Measurements from ENCODE around the gene NELL1. TPM values are rescaled to one million over a fixed set of nuclear protein-coding genes. Genes with fewer than 3 reads are reported as not detected.

NELL1 gene
- total RNA-seq, result not detected
- polyA plus RNA-seq, result not detected

GRCh38 chr11:20668844-20669819 lies at the start of gene NELL1:
TSS of gene NELL1 (plus strand) at chr11:20669586.
- no peak for DNase-seq
- Mint-ChIP-seq H3K27me3 (peaks cover 45 to 71% of the 10 kb centered on the region in 2 donors), H3K36me3 (no peaks in the 10 kb centered on the region), H3K4me3 (peak within 1 kb of the TSS in 3 of 7 donors; percentile 16 to 44 (median 19)), H3K9me3 (peaks cover 0 to 15% (median 3%) of the 10 kb centered on the region in 5 donors), H3K4me1 (peaks cover 0 to 14% (median 5%) of the 10 kb centered on the region in 3 donors), H3K27ac (no peak within 1 kb of the TSS)
- POLR2A ChIA-PET, result no interaction called here
- Histone ChIP-seq H3K4me1 (ENCODE audit: insufficient read depth, low read length) (no peaks in the 10 kb centered on the region), H3K9me3 (ENCODE audit: low read length) (no peaks in the 10 kb centered on the region), H3K36me3 (ENCODE audit: insufficient read depth, low read length) (no peaks in the 10 kb centered on the region), H3K27me3 (ENCODE audit: insufficient read depth, low read length, poor library complexity, severe bottlenecking) (peaks cover 5% of the 10 kb centered on the region), H3K4me3 (ENCODE audit: low read length) (no peak within 1 kb of the TSS), H3K27ac (ENCODE audit: low read depth, low read length) (no peak within 1 kb of the TSS)
- CTCF ChIA-PET, result no interaction called here

- H3K9me3 ChIP-seq (ENCODE audit: low read length), result no peaks in the 10 kb centered on the region
- no peaks in the 10 kb centered on the region for H3K36me3 ChIP-seq (ENCODE audit: insufficient read depth, low read length)
- POLR2A ChIA-PET, result no interaction called here
- peaks cover 15 to 22% of the 10 kb centered on the region in 2 donors for H3K27me3 Mint-ChIP-seq
- no peak overlapping the region for H3K27ac Mint-ChIP-seq
- no peak overlapping the region for H3K27ac ChIP-seq (ENCODE audit: low read depth, low read length)
- H3K4me3 ChIP-seq (ENCODE audit: low read length), result no peak overlapping the region
- DNase-seq, result no peak
- no peaks in the 10 kb centered on the region for H3K4me1 ChIP-seq (ENCODE audit: insufficient read depth, low read length)
- no peaks in the 10 kb centered on the region for H3K27me3 ChIP-seq (ENCODE audit: insufficient read depth, low read length, poor library complexity, severe bottlenecking)
- no peaks in the 10 kb centered on the region for H3K36me3 Mint-ChIP-seq
- no peak overlapping the region for H3K4me3 Mint-ChIP-seq
- H3K9me3 Mint-ChIP-seq, result no peaks in the 10 kb centered on the region
- CTCF ChIA-PET, result interaction anchor here (1.4 kb wide), 1 partner anchor 20 kb away, joined by 3 read pairs; no protein-coding TSS in a partner anchor
- H3K4me1 Mint-ChIP-seq, result no peaks in the 10 kb centered on the region
Measured at GRCh38 chr11:20620988-20621387, 48.4 kb upstream of the NELL1 start.

- Histone ChIP-seq H3K4me3 (ENCODE audit: low read length) (no peak overlapping the region), H3K4me1 (ENCODE audit: insufficient read depth, low read length) (no peaks in the 10 kb centered on the region), H3K27me3 (ENCODE audit: insufficient read depth, low read length, poor library complexity, severe bottlenecking) (no peaks in the 10 kb centered on the region), H3K9me3 (ENCODE audit: low read length) (no peaks in the 10 kb centered on the region), H3K36me3 (ENCODE audit: insufficient read depth, low read length) (no peaks in the 10 kb centered on the region), H3K27ac (ENCODE audit: low read depth, low read length) (no peak overlapping the region)
- H3K4me3 Mint-ChIP-seq, result no peak overlapping the region
- peaks cover 20 to 28% of the 10 kb centered on the region in 2 donors for H3K27me3 Mint-ChIP-seq
- ChIA-PET CTCF (no interaction called here), POLR2A (no interaction called here)
- H3K36me3 Mint-ChIP-seq, result no peaks in the 10 kb centered on the region
- DNase-seq, result no peak
- H3K27ac Mint-ChIP-seq, result no peak overlapping the region
- no peaks in the 10 kb centered on the region for H3K9me3 Mint-ChIP-seq
- H3K4me1 Mint-ChIP-seq, result no peaks in the 10 kb centered on the region
Measured at GRCh38 chr11:20621679-20622078, 47.7 kb upstream of the NELL1 start.

GRCh38 chr11:20623252-20623651 lies 46.1 kb upstream of the NELL1 start:
- Histone ChIP-seq H3K4me1 (ENCODE audit: insufficient read depth, low read length) (no peaks in the 10 kb centered on the region), H3K27ac (ENCODE audit: low read depth, low read length) (no peak overlapping the region), H3K27me3 (ENCODE audit: insufficient read depth, low read length, poor library complexity, severe bottlenecking) (no peaks in the 10 kb centered on the region), H3K36me3 (ENCODE audit: insufficient read depth, low read length) (no peaks in the 10 kb centered on the region), H3K9me3 (ENCODE audit: low read length) (no peaks in the 10 kb centered on the region), H3K4me3 (ENCODE audit: low read length) (no peak overlapping the region)
- ChIA-PET POLR2A (no interaction called here), CTCF (no interaction called here)
- Mint-ChIP-seq H3K4me3 (no peak overlapping the region), H3K36me3 (no peaks in the 10 kb centered on the region), H3K27ac (no peak overlapping the region), H3K4me1 (no peaks in the 10 kb centered on the region), H3K27me3 (peaks cover 18 to 26% of the 10 kb centered on the region in 2 donors), H3K9me3 (no peaks in the 10 kb centered on the region)
- DNase-seq, result no peak

- Mint-ChIP-seq H3K27me3 (peaks cover 17 to 22% of the 10 kb centered on the region in 2 donors), H3K9me3 (peaks cover 0 to 2% (median 0%) of the 10 kb centered on the region in 5 donors), H3K4me1 (no peaks in the 10 kb centered on the region), H3K36me3 (no peaks in the 10 kb centered on the region), H3K27ac (no peak overlapping the region), H3K4me3 (no peak overlapping the region)
- H3K4me1 ChIP-seq (ENCODE audit: insufficient read depth, low read length), result no peaks in the 10 kb centered on the region
- no peaks in the 10 kb centered on the region for H3K27me3 ChIP-seq (ENCODE audit: insufficient read depth, low read length, poor library complexity, severe bottlenecking)
- no peak overlapping the region for H3K27ac ChIP-seq (ENCODE audit: low read depth, low read length)
- no peaks in the 10 kb centered on the region for H3K9me3 ChIP-seq (ENCODE audit: low read length)
- CTCF ChIA-PET, result interaction anchor here (0.9 kb wide), 1 partner anchor 8 kb away, joined by 3 read pairs; no protein-coding TSS in a partner anchor
- POLR2A ChIA-PET, result no interaction called here
- no peaks in the 10 kb centered on the region for H3K36me3 ChIP-seq (ENCODE audit: insufficient read depth, low read length)
- no peak for DNase-seq
- H3K4me3 ChIP-seq (ENCODE audit: low read length), result no peak overlapping the region
Measured at GRCh38 chr11:20626279-20626678, 43.1 kb upstream of the NELL1 start.

GRCh38 chr11:20627026-20627425 lies 42.4 kb upstream of the NELL1 start:
- Histone ChIP-seq H3K36me3 (ENCODE audit: insufficient read depth, low read length) (no peaks in the 10 kb centered on the region), H3K27ac (ENCODE audit: low read depth, low read length) (no peak overlapping the region), H3K9me3 (ENCODE audit: low read length) (no peaks in the 10 kb centered on the region), H3K27me3 (ENCODE audit: insufficient read depth, low read length, poor library complexity, severe bottlenecking) (no peaks in the 10 kb centered on the region), H3K4me3 (ENCODE audit: low read length) (no peak overlapping the region), H3K4me1 (ENCODE audit: insufficient read depth, low read length) (no peaks in the 10 kb centered on the region)
- no peaks in the 10 kb centered on the region for H3K36me3 Mint-ChIP-seq
- H3K4me1 Mint-ChIP-seq, result no peaks in the 10 kb centered on the region
- CTCF ChIA-PET, result interaction anchor here (0.9 kb wide), 1 partner anchor 9 kb away, joined by 3 read pairs; no protein-coding TSS in a partner anchor
- no peak overlapping the region for H3K27ac Mint-ChIP-seq
- peaks cover 17 to 22% of the 10 kb centered on the region in 2 donors for H3K27me3 Mint-ChIP-seq
- peaks cover 0 to 2% (median 0%) of the 10 kb centered on the region in 5 donors for H3K9me3 Mint-ChIP-seq
- no peak overlapping the region for H3K4me3 Mint-ChIP-seq
- no peak for DNase-seq
- POLR2A ChIA-PET, result no interaction called here

GRCh38 chr11:20627701-20628100 lies 41.7 kb upstream of the NELL1 start:
- ChIA-PET POLR2A (no interaction called here), CTCF (interaction anchor here (0.6 kb wide), 1 partner anchor 16 kb away, joined by 3 read pairs; no protein-coding TSS in a partner anchor)
- H3K4me1 Mint-ChIP-seq, result no peaks in the 10 kb centered on the region
- peaks cover 0 to 2% (median 0%) of the 10 kb centered on the region in 5 donors for H3K9me3 Mint-ChIP-seq
- no peaks in the 10 kb centered on the region for H3K36me3 Mint-ChIP-seq
- Histone ChIP-seq H3K4me3 (ENCODE audit: low read length) (no peak overlapping the region), H3K9me3 (ENCODE audit: low read length) (no peaks in the 10 kb centered on the region), H3K4me1 (ENCODE audit: insufficient read depth, low read length) (no peaks in the 10 kb centered on the region), H3K27me3 (ENCODE audit: insufficient read depth, low read length, poor library complexity, severe bottlenecking) (no peaks in the 10 kb centered on the region), H3K27ac (ENCODE audit: low read depth, low read length) (no peak overlapping the region), H3K36me3 (ENCODE audit: insufficient read depth, low read length) (no peaks in the 10 kb centered on the region)
- H3K27me3 Mint-ChIP-seq, result peaks cover 17 to 26% of the 10 kb centered on the region in 2 donors
- no peak overlapping the region for H3K4me3 Mint-ChIP-seq
- no peak for DNase-seq
- no peak overlapping the region for H3K27ac Mint-ChIP-seq

- CTCF ChIA-PET, result no interaction called here
- Histone ChIP-seq H3K4me3 (ENCODE audit: low read length) (no peak overlapping the region), H3K27me3 (ENCODE audit: insufficient read depth, low read length, poor library complexity, severe bottlenecking) (no peaks in the 10 kb centered on the region), H3K36me3 (ENCODE audit: insufficient read depth, low read length) (no peaks in the 10 kb centered on the region), H3K4me1 (ENCODE audit: insufficient read depth, low read length) (no peaks in the 10 kb centered on the region), H3K27ac (ENCODE audit: low read depth, low read length) (no peak overlapping the region), H3K9me3 (ENCODE audit: low read length) (no peaks in the 10 kb centered on the region)
- DNase-seq, result no peak
- Mint-ChIP-seq H3K27ac (no peak overlapping the region), H3K27me3 (peaks cover 4 to 21% of the 10 kb centered on the region in 2 donors), H3K36me3 (no peaks in the 10 kb centered on the region), H3K9me3 (peaks cover 0 to 2% (median 0%) of the 10 kb centered on the region in 5 donors), H3K4me1 (no peaks in the 10 kb centered on the region), H3K4me3 (no peak overlapping the region)
- POLR2A ChIA-PET, result no interaction called here
Measured at GRCh38 chr11:20631519-20632168, 37.7 kb upstream of the NELL1 start.

Measured in CD8-positive, alpha-beta memory T cell (primary cell).